DND-41 (cell line): ENCODE measurements around the gene ARHGEF3.

Experiments
- ATAC-seq: fragments of 200-7000 bp; cut with Tn5 transposase; 3 replicates; pipeline ENCODE4 v1.9.1; 2021; ENCODE audit warnings: low read depth; ENCODE audit not compliant: insufficient read depth
- DNase-seq: peaks from one replicate; pipeline ENCODE4 v3.0.0-alpha.2; 2020
- H2AFZ ChIP-seq: 2 replicates; pipeline ENCODE4 v1.6.0; 2012; ENCODE audit warnings: low read depth, low read length
- H3K27ac ChIP-seq: 2 replicates; pipeline ENCODE4 v1.5.1; 2012; ENCODE audit warnings: low read length, inconsistent platforms
- H3K27me3 ChIP-seq: fragments of 200-600 bp; sonication (generic); 2 replicates; pipeline ENCODE4 v1.6.0; 2012; ENCODE audit warnings: low read length, mild to moderate bottlenecking, inconsistent platforms; ENCODE audit not compliant: insufficient read depth, poor library complexity
- H3K36me3 ChIP-seq: 2 replicates; pipeline ENCODE4 v1.5.1; 2012; ENCODE audit warnings: low read length, inconsistent platforms; ENCODE audit not compliant: insufficient read depth
- H3K4me1 ChIP-seq: 2 replicates; pipeline ENCODE4 v1.5.1; 2012; ENCODE audit warnings: mild to moderate bottlenecking, low read length; ENCODE audit not compliant: insufficient read depth
- H3K4me2 ChIP-seq: 2 replicates; pipeline ENCODE4 v1.6.0; 2012; ENCODE audit warnings: mild to moderate bottlenecking, moderate library complexity, low read length, inconsistent platforms; ENCODE audit not compliant: insufficient read depth
- H3K4me3 ChIP-seq, 2 experiments: fragments of 200-600 bp in 1 of 2; shearing (Covaris generic) in 1 of 2; 2 replicates each; pipeline ENCODE4 v1.5.1; 2012 to 2016; ENCODE audit warnings: inconsistent platforms in 2 of 2, low read length in 2 of 2, mild to moderate bottlenecking in 2 of 2, low read depth in 1 of 2, moderate library complexity in 1 of 2
- H3K79me2 ChIP-seq: 2 replicates; pipeline ENCODE4 v1.6.0; 2012; ENCODE audit warnings: low read length, inconsistent platforms; ENCODE audit not compliant: insufficient read depth
- H3K9ac ChIP-seq: 2 replicates; pipeline ENCODE4 v1.6.0; 2012; ENCODE audit warnings: low read depth, mild to moderate bottlenecking, inconsistent platforms, low read length, moderate library complexity
- H3K9me3 ChIP-seq: 2 replicates; pipeline ENCODE4 v1.5.1; 2012; ENCODE audit warnings: low read length, moderate library complexity, mild to moderate bottlenecking, inconsistent platforms; ENCODE audit not compliant: insufficient read depth, severe bottlenecking
- H4K20me1 ChIP-seq: 2 replicates; pipeline ENCODE4 v1.6.0; 2012; ENCODE audit warnings: low read length; ENCODE audit not compliant: insufficient read depth
- CTCF ChIP-seq: IDR thresholded peaks from 2 replicates; pipeline ENCODE4 v1.5.1; 2012; ENCODE audit warnings: borderline replicate concordance, low read length, moderate library complexity, mild to moderate bottlenecking; ENCODE audit not compliant: poor library complexity, severe bottlenecking; ENCODE audit errors: extremely low read depth
- EZH2 ChIP-seq: IDR thresholded peaks from 3 replicates; pipeline ENCODE4 v1.6.1; 2012; ENCODE audit warnings: borderline replicate concordance, low read depth, mild to moderate bottlenecking, moderate library complexity, low read length, inconsistent platforms; ENCODE audit not compliant: severe bottlenecking

The ARHGEF3 gene

GRCh38 chr3:56833022-56833421 is 31.3 kb upstream of the ARHGEF3 start:
- ATAC-seq = no peak

GRCh38 chr3:56831572-56831971 is 29.8 kb upstream of the ARHGEF3 start:
- H3K79me2 ChIP-seq = peaks cover 24% of the 10 kb centered on the region
- no peaks in the 10 kb centered on the region for H4K20me1 ChIP-seq
- H3K9ac ChIP-seq = no peak overlapping the region
- DNase-seq (no peak), ATAC-seq (no peak)
- H3K27ac ChIP-seq = peak overlapping the region; percentile 25; the same call in 1 of the 2 replicates
- no peaks in the 10 kb centered on the region for H3K36me3 ChIP-seq
- no peak overlapping the region for H3K4me3 ChIP-seq
- H3K4me2 ChIP-seq = no peak overlapping the region
- H3K9me3 ChIP-seq = no peaks in the 10 kb centered on the region
- no peaks in the 10 kb centered on the region for H3K27me3 ChIP-seq
- peaks cover 23% of the 10 kb centered on the region for H3K4me1 ChIP-seq
- no peak overlapping the region for H2AFZ ChIP-seq
- TF ChIP-seq EZH2 (no peak), CTCF (no peak)

More at GRCh38 chr3:56833022-56833421, 31.3 kb upstream of the ARHGEF3 start:
- Histone ChIP-seq H3K27me3 (no peaks in the 10 kb centered on the region), H3K4me1 (peaks cover 24% of the 10 kb centered on the region), H3K27ac (no peak overlapping the region), H3K79me2 (peaks cover 33% of the 10 kb centered on the region), H3K9me3 (no peaks in the 10 kb centered on the region), H3K9ac (no peak overlapping the region), H4K20me1 (no peaks in the 10 kb centered on the region), H3K36me3 (no peaks in the 10 kb centered on the region), H3K4me2 (no peak overlapping the region), H2AFZ (no peak overlapping the region), H3K4me3 (no peak overlapping the region)
- TF ChIP-seq EZH2 = no peak
- no peak for TF ChIP-seq CTCF
- DNase-seq = no peak

GRCh38 chr3:56830884-56831283 is 29.1 kb upstream of the ARHGEF3 start:
- Histone ChIP-seq H3K36me3 (no peaks in the 10 kb centered on the region), H3K79me2 (peaks cover 19% of the 10 kb centered on the region), H3K9ac (no peak overlapping the region), H3K9me3 (no peaks in the 10 kb centered on the region), H2AFZ (no peak overlapping the region), H3K4me3 (no peak overlapping the region), H3K4me2 (no peak overlapping the region), H3K4me1 (peaks cover 26% of the 10 kb centered on the region), H3K27ac (no peak overlapping the region), H3K27me3 (no peaks in the 10 kb centered on the region), H4K20me1 (no peaks in the 10 kb centered on the region)
- TF ChIP-seq EZH2 = no peak
- no peak for TF ChIP-seq CTCF
- no peak for ATAC-seq
- DNase-seq = no peak

- no peak overlapping the region for H3K4me2 ChIP-seq
- peaks cover 17% of the 10 kb centered on the region for H3K79me2 ChIP-seq
- no peak overlapping the region for H3K4me3 ChIP-seq
- no peak overlapping the region for H3K9ac ChIP-seq
- H3K27ac ChIP-seq = no peak overlapping the region
- no peaks in the 10 kb centered on the region for H3K27me3 ChIP-seq
- H3K4me1 ChIP-seq = peaks cover 39% of the 10 kb centered on the region
- no peaks in the 10 kb centered on the region for H3K9me3 ChIP-seq
- DNase-seq (no peak), ATAC-seq (no peak)
- no peaks in the 10 kb centered on the region for H3K36me3 ChIP-seq
- H2AFZ ChIP-seq = no peak overlapping the region
- H4K20me1 ChIP-seq = no peaks in the 10 kb centered on the region
- TF ChIP-seq CTCF (no peak), EZH2 (no peak)
These were observed 27.8 kb upstream of the ARHGEF3 start for GRCh38 chr3:56829533-56829932.
